Breast epithelium (tissue), 3 donors: ENCODE results near the gene CWC25.

Experiments used
- CTCF ChIP-seq, 3 donors: fragments of 450-650 bp; IDR thresholded peaks; one replicate each; pipeline ENCODE4 v1.5.1; 2016 to 2017; ENCODE audit warnings: antibody characterized with exemption in 3 of 3, mild to moderate bottlenecking in 3 of 3, moderate library complexity in 3 of 3
- POLR2AphosphoS5 ChIP-seq, 3 donors: sonication (generic); formaldehyde crosslinking; IDR thresholded peaks; one replicate each; pipeline ENCODE4 v1.6.1; 2017; ENCODE audit warnings: antibody characterized with exemption in 3 of 3

GRCh38 chr17:38853292-38854219 lies 28.4 kb upstream of the CWC25 start, which contains the start of gene RPL23:
- TF ChIP-seq CTCF (IDR thresholded peaks at IDR 0.05) (no peak), POLR2AphosphoS5 (IDR thresholded peaks at IDR 0.05) (peak; percentile 97 to 99 (median 97))
